A673 (cell line): Measurements from ENCODE around the gene RIPOR2. TPM values are rescaled to one million over a fixed set of nuclear protein-coding genes. Genes with fewer than 3 reads are reported as not detected.

Experiments used
- BruUV-seq: library from RNA; stranded (reverse); fragments of 400-500 nt; replicated peaks from 2 replicates; lab custom pipeline; 2021; lab: Mats Ljungman, UMichigan
- CTCF ChIA-PET: fragments of 300-600 bp; sonication (Branson Sonifier 250); formaldehyde crosslinking; loops from one replicate; lab custom pipeline; 2022; ENCODE audit warnings: antibody characterized with exemption; lab: Charles Lee
- POLR2A ChIA-PET: fragments of 300-600 bp; sonication (Branson Sonifier 250); formaldehyde crosslinking; loops from one replicate; lab custom pipeline; 2022; ENCODE audit warnings: antibody characterized with exemption; ENCODE audit not compliant: low non-redundant PET; lab: Charles Lee
- DNase-seq: peaks from one replicate; pipeline ENCODE4 v3.0.0-alpha.2; 2015; ENCODE audit warnings: low spot score
- H3K27ac ChIP-seq: fragments of 200-600 bp; sonication (generic); 2 replicates; pipeline ENCODE4 v1.5.1; 2016; ENCODE audit warnings: mixed run types, low read depth, mild to moderate bottlenecking, mixed read lengths, antibody characterized with exemption, low read length; ENCODE audit not compliant: poor library complexity, severe bottlenecking
- H3K27me3 ChIP-seq: fragments of 200-600 bp; sonication (generic); replicated peaks from 2 replicates; pipeline ENCODE4 v1.6.1; 2017; ENCODE audit warnings: mixed run types, low read depth, mild to moderate bottlenecking, mixed read lengths, antibody characterized with exemption, low read length; ENCODE audit not compliant: insufficient read depth, poor library complexity
- H3K36me3 ChIP-seq: fragments of 200-600 bp; sonication (generic); 2 replicates; pipeline ENCODE4 v1.6.1; 2016; ENCODE audit warnings: mixed run types, mild to moderate bottlenecking, mixed read lengths, antibody characterized with exemption, low read length; ENCODE audit not compliant: insufficient read depth, poor library complexity, severe bottlenecking
- H3K4me1 ChIP-seq: fragments of 200-600 bp; sonication (generic); 2 replicates; pipeline ENCODE4 v1.6.1; 2017; ENCODE audit warnings: mixed run types, mild to moderate bottlenecking, mixed read lengths, antibody characterized with exemption, low read length; ENCODE audit not compliant: insufficient read depth, poor library complexity, severe bottlenecking
- H3K4me3 ChIP-seq: fragments of 200-600 bp; sonication (generic); 2 replicates; pipeline ENCODE4 v1.5.1; 2016; ENCODE audit warnings: low read depth, mixed run types, mild to moderate bottlenecking, mixed read lengths, low read length; ENCODE audit not compliant: poor library complexity, severe bottlenecking
- H3K9me3 ChIP-seq: fragments of 200-600 bp; sonication (generic); 2 replicates; pipeline ENCODE4 v1.6.1; 2016; ENCODE audit warnings: mixed run types, low read depth, mild to moderate bottlenecking, mixed read lengths, antibody characterized with exemption, low read length; ENCODE audit not compliant: poor library complexity, severe bottlenecking
- CTCF ChIP-seq: fragments of 300-800, 200-600 bp; sonication (generic); conservative IDR thresholded peaks from 2 replicates; pipeline ENCODE4 v1.5.1; 2017; ENCODE audit warnings: low read depth, mild to moderate bottlenecking, antibody characterized with exemption, low read length, moderate library complexity, mixed read lengths
- EZH2 ChIP-seq: fragments of 200-600 bp; sonication (generic); IDR thresholded peaks from 2 replicates; pipeline ENCODE4 v1.6.1; 2017; ENCODE audit warnings: borderline replicate concordance, low read depth, mild to moderate bottlenecking, mixed read lengths, antibody characterized with exemption, low read length; ENCODE audit not compliant: poor library complexity, severe bottlenecking
- intact Hi-C: fragments of 100-400 bp; cut with micrococcal nuclease; formaldehyde crosslinking; loops from one replicate; pipeline ENCODE4 v1.10.0; 2022; ENCODE audit not compliant: unreplicated experiment
- total RNA-seq: library from RNA; stranded (reverse); gene quantifications from 2 replicates; pipeline ENCODE4 v1.2.3, GENCODE V29; 2021

Gene RIPOR2
- total RNA-seq, 1 experiment from 2014 or later, result 0.17 TPM

- Histone ChIP-seq H3K27ac (no peak overlapping the region), H3K36me3 (no peaks in the 10 kb centered on the region), H3K4me3 (no peak overlapping the region), H3K27me3 (peaks cover 4% of the 10 kb centered on the region), H3K4me1 (no peaks in the 10 kb centered on the region), H3K9me3 (no peaks in the 10 kb centered on the region)
- ChIA-PET CTCF (no interaction called here), POLR2A (no interaction called here)
- DNase-seq, result no peak
- no peak for TF ChIP-seq EZH2
- intact Hi-C loops, result no loop called here
- BruUV-seq, result no TSS peak
Observed at GRCh38 chr6:24844061-24844460, 91.7 kb downstream of the RIPOR2 start.

GRCh38 chr6:24840187-24840586, 95.6 kb downstream of the RIPOR2 start:
- H3K4me3 ChIP-seq, result no peak overlapping the region
- TF ChIP-seq CTCF (no peak), EZH2 (no peak)
- peaks cover 3% of the 10 kb centered on the region for H3K4me1 ChIP-seq
- no peaks in the 10 kb centered on the region for H3K36me3 ChIP-seq
- ChIA-PET POLR2A (no interaction called here), CTCF (no interaction called here)
- intact Hi-C loops, result no loop called here
- no TSS peak for BruUV-seq
- H3K27me3 ChIP-seq, result peaks cover 4% of the 10 kb centered on the region
- no peaks in the 10 kb centered on the region for H3K9me3 ChIP-seq
- DNase-seq, result no peak
- no peak overlapping the region for H3K27ac ChIP-seq

- intact Hi-C loops, result no loop called here
- BruUV-seq, result no TSS peak
- DNase-seq, result no peak
- Histone ChIP-seq H3K4me1 (peaks cover 3% of the 10 kb centered on the region), H3K27me3 (peaks cover 4% of the 10 kb centered on the region), H3K4me3 (no peak overlapping the region), H3K36me3 (no peaks in the 10 kb centered on the region), H3K9me3 (no peaks in the 10 kb centered on the region), H3K27ac (no peak overlapping the region)
- ChIA-PET POLR2A (no interaction called here), CTCF (no interaction called here)
- TF ChIP-seq CTCF (no peak), EZH2 (no peak)
Observed at GRCh38 chr6:24838994-24839393, 96.8 kb downstream of the RIPOR2 start.

GRCh38 chr6:24838081-24838480, 97.7 kb downstream of the RIPOR2 start:
- no TSS peak for BruUV-seq
- Histone ChIP-seq H3K27ac (no peak overlapping the region), H3K27me3 (peaks cover 4% of the 10 kb centered on the region), H3K36me3 (no peaks in the 10 kb centered on the region), H3K4me1 (peaks cover 3% of the 10 kb centered on the region), H3K4me3 (no peak overlapping the region), H3K9me3 (no peaks in the 10 kb centered on the region)
- intact Hi-C loops, result no loop called here
- DNase-seq, result no peak
- POLR2A ChIA-PET, result no interaction called here
- TF ChIP-seq CTCF (no peak), EZH2 (no peak)
- CTCF ChIA-PET, result no interaction called here
